Fibroblast of skin of left quadriceps (primary cell): ENCODE data around the gene ATF7IP.

Experiments used
- DNase-seq, 2 experiments: peaks; one replicate each; pipeline ENCODE4 v3.0.0-alpha.2; 2013; ENCODE audit warnings: low read depth in 2 of 2

Gene ATF7IP

GRCh38 chr12:14481201-14481600 is 115.7 kb downstream of the ATF7IP start:
- DNase-seq, result no peak

GRCh38 chr12:14482361-14482760 is 116.9 kb downstream of the ATF7IP start:
- no peak for DNase-seq

- no peak for DNase-seq
Measured at GRCh38 chr12:14482886-14483285, 117.4 kb downstream of the ATF7IP start.

GRCh38 chr12:14495326-14495725 is 129.8 kb downstream of the ATF7IP start:
- no peak for DNase-seq

- no peak for DNase-seq
Measured at GRCh38 chr12:14505626-14506596, 140.4 kb downstream of the ATF7IP start.

- DNase-seq, result no peak
Measured at GRCh38 chr12:14510574-14510973, 145.1 kb downstream of the ATF7IP start.

GRCh38 chr12:14514154-14514842 is 148.8 kb downstream of the ATF7IP start:
- no peak for DNase-seq

GRCh38 chr12:14514946-14515345 is 149.5 kb downstream of the ATF7IP start:
- no peak for DNase-seq

- no peak for DNase-seq
Measured at GRCh38 chr12:14521822-14522221, 156.3 kb downstream of the ATF7IP start.

- no peak for DNase-seq
Measured at GRCh38 chr12:14525964-14526363, 160.5 kb downstream of the ATF7IP start.

- DNase-seq, result no peak
Measured at GRCh38 chr12:14532152-14532551, 166.7 kb downstream of the ATF7IP start.

- DNase-seq, result no peak
Measured at GRCh38 chr12:14537088-14537487, 171.6 kb downstream of the ATF7IP start.

GRCh38 chr12:14540801-14541462 is 175.4 kb downstream of the ATF7IP start:
- no peak for DNase-seq

- DNase-seq, result no peak
Measured at GRCh38 chr12:14545144-14546124, 180.0 kb downstream of the ATF7IP start.

- no peak for DNase-seq
Measured at GRCh38 chr12:14547571-14547970, 182.1 kb downstream of the ATF7IP start.

- no peak for DNase-seq
Measured at GRCh38 chr12:14548609-14549008, 183.1 kb downstream of the ATF7IP start.
